Hepatocyte (in vitro differentiated cells): Measurements from ENCODE around the gene USP24. TPM values are rescaled to one million over a fixed set of nuclear protein-coding genes. Genes with fewer than 3 reads are reported as not detected.

Experiments used
- DNase-seq: peaks from one replicate; pipeline ENCODE4 v3.0.0-alpha.2; 2016; ENCODE audit warnings: low spot score
- H2AFZ ChIP-seq: fragments of 200-600 bp; sonication (generic); 2 replicates; pipeline ENCODE4 v1.6.0; 2016; ENCODE audit warnings: antibody characterized with exemption, mild to moderate bottlenecking
- H3K27ac ChIP-seq: fragments of 200-600 bp; sonication (generic); 2 replicates; pipeline ENCODE4 v1.5.1; 2016; ENCODE audit warnings: mild to moderate bottlenecking
- H3K27me3 ChIP-seq: fragments of 200-600 bp; sonication (generic); 2 replicates; pipeline ENCODE4 v1.6.1; 2016
- H3K36me3 ChIP-seq: fragments of 200-600 bp; sonication (generic); replicated peaks from 2 replicates; pipeline ENCODE4 v1.5.1; 2016; ENCODE audit warnings: low read depth; ENCODE audit not compliant: insufficient read depth
- H3K4me1 ChIP-seq: fragments of 200-600 bp; sonication (generic); 2 replicates; pipeline ENCODE4 v1.5.1; 2016; ENCODE audit warnings: mild to moderate bottlenecking, moderate library complexity; ENCODE audit not compliant: insufficient read depth
- H3K4me2 ChIP-seq: fragments of 200-600 bp; sonication (generic); 2 replicates; pipeline ENCODE4 v1.6.0; 2016
- H3K4me3 ChIP-seq: fragments of 200-600 bp; sonication (generic); 2 replicates; pipeline ENCODE4 v1.5.1; 2016; ENCODE audit warnings: mild to moderate bottlenecking
- H3K79me2 ChIP-seq: fragments of 200-600 bp; sonication (generic); 2 replicates; pipeline ENCODE4 v1.6.0; 2017; ENCODE audit warnings: mild to moderate bottlenecking
- H3K9me2 ChIP-seq: fragments of 200-600 bp; sonication (generic); replicated peaks from 2 replicates; pipeline ENCODE4 v1.6.0; 2017; ENCODE audit warnings: mild to moderate bottlenecking; ENCODE audit not compliant: insufficient read depth
- H3K9me3 ChIP-seq: fragments of 200-600 bp; sonication (generic); 2 replicates; pipeline ENCODE4 v1.5.1; 2016; ENCODE audit warnings: low read depth, mild to moderate bottlenecking
- H4K20me1 ChIP-seq: fragments of 200-600 bp; sonication (generic); 2 replicates; pipeline ENCODE4 v1.6.0; 2016; ENCODE audit warnings: mild to moderate bottlenecking; ENCODE audit not compliant: insufficient read depth, poor library complexity, severe bottlenecking
- EZH2 ChIP-seq: fragments of 200-600 bp; sonication (generic); IDR thresholded peaks from 2 replicates; pipeline ENCODE4 v1.6.1; 2016; ENCODE audit warnings: antibody characterized with exemption, mild to moderate bottlenecking, borderline replicate concordance
- EZH2phosphoT487 ChIP-seq: fragments of 200-600 bp; sonication (generic); IDR thresholded peaks from one replicate; pipeline ENCODE4 v1.6.1; 2018; ENCODE audit warnings: antibody characterized with exemption, mild to moderate bottlenecking, low read depth, moderate library complexity; ENCODE audit not compliant: unreplicated experiment, severe bottlenecking
- WGBS: methylation state at CpG from one replicate; pipeline ENCODE4 v1.1.6; 2016; ENCODE audit warnings: low lambda C conversion rate; ENCODE audit errors: missing lambda C conversion rate; 5-methylcytosine and 5-hydroxymethylcytosine counted together
- polyA plus RNA-seq: library from polyadenylated mRNA; unstranded; fragments of >200 nt; fragmentation: Nextera tagmentation; extraction: Ambion mirVana; gene quantifications from 2 replicates; pipeline ENCODE4 v1.2.1, GENCODE V29; 2016
- total RNA-seq: library from RNA; depleted of rRNA; stranded (reverse); fragments of >200 nt; gene quantifications from 2 replicates; pipeline ENCODE4 v1.2.3, GENCODE V29; 2014
- TF ChIP-seq, protein P1 (sequence below): fragments of 200-600 bp; sonication (generic); IDR thresholded peaks from 2 replicates; pipeline ENCODE4 v1.5.1; 2016; ENCODE audit warnings: antibody characterized with exemption, mild to moderate bottlenecking; ENCODE audit not compliant: poor library complexity

Gene USP24
- total and polyA plus RNA-seq, 2 experiments from 2014 or later = 9.3 to 41.9 TPM

DNA sequence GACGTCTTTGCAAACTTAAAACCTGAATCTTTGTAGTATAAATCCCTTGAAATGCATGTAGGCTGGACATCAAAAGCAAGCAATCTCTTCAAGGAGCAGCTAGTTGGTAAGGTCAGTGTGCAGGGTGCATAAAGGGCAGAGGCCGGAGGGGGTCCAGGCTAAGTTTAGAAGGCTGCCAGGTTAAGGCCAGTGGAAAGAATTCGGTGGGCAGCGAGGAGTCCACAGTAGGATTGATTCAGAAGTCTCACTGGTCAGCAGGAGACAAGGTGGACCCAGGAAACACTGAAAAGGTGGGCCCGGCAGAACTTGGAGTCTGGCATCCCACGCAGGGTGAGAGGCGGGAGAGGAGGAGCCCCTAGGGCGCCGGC, 176.2 kb downstream of the USP24 start:
- Histone ChIP-seq H3K4me2 (peak overlapping the region; percentile 96), H3K36me3 (no peaks in the 10 kb centered on the region), H3K4me1 (no peaks in the 10 kb centered on the region), H3K79me2 (peaks cover 28% of the 10 kb centered on the region), H3K9me2 (no peaks in the 10 kb centered on the region), H4K20me1 (peaks cover 8% of the 10 kb centered on the region), H3K27me3 (peaks cover 32% of the 10 kb centered on the region), H3K4me3 (no peak overlapping the region), H3K9me3 (no peaks in the 10 kb centered on the region), H3K27ac (no peak overlapping the region), H2AFZ (no peak overlapping the region)
- WGBS = 26% methylated on average over 9 of the region's 9 CpGs
- TF ChIP-seq EZH2 = no peak
- TF ChIP-seq, protein P1, sequence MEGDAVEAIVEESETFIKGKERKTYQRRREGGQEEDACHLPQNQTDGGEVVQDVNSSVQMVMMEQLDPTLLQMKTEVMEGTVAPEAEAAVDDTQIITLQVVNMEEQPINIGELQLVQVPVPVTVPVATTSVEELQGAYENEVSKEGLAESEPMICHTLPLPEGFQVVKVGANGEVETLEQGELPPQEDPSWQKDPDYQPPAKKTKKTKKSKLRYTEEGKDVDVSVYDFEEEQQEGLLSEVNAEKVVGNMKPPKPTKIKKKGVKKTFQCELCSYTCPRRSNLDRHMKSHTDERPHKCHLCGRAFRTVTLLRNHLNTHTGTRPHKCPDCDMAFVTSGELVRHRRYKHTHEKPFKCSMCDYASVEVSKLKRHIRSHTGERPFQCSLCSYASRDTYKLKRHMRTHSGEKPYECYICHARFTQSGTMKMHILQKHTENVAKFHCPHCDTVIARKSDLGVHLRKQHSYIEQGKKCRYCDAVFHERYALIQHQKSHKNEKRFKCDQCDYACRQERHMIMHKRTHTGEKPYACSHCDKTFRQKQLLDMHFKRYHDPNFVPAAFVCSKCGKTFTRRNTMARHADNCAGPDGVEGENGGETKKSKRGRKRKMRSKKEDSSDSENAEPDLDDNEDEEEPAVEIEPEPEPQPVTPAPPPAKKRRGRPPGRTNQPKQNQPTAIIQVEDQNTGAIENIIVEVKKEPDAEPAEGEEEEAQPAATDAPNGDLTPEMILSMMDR = no peak
- no peak for TF ChIP-seq EZH2phosphoT487
- no peak for DNase-seq

DNA sequence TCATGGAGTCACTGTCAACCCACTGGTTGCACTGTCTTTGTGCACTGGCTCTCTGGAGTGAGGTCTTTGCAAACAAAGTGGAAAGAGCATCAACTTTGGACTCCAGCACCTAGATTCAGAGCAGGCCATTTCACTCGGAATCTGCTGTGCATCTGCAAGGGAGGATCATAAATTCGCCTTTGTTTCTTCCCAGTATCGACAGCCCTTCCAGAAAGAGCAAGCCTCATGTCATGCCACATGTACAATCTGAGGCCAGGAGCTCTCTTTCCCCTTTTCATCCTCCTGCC, 176.7 kb downstream of the USP24 start:
- Histone ChIP-seq H3K9me2 (no peaks in the 10 kb centered on the region), H3K36me3 (no peaks in the 10 kb centered on the region), H3K9me3 (no peaks in the 10 kb centered on the region), H2AFZ (no peak overlapping the region), H3K4me3 (no peak overlapping the region), H3K79me2 (peaks cover 28% of the 10 kb centered on the region), H4K20me1 (peaks cover 8% of the 10 kb centered on the region), H3K27ac (no peak overlapping the region), H3K4me2 (peak overlapping the region; percentile 96), H3K4me1 (no peaks in the 10 kb centered on the region), H3K27me3 (peaks cover 32% of the 10 kb centered on the region)
- TF ChIP-seq EZH2 = no peak
- TF ChIP-seq, protein P1 = no peak
- no peak for TF ChIP-seq EZH2phosphoT487
- DNase-seq = no peak
- 92% methylated on average over 3 of the region's 3 CpGs for WGBS

GRCh38 chr1:55037733-55038551, 177.2 kb downstream of the USP24 start:
- no peak overlapping the region for H3K4me3 ChIP-seq
- H2AFZ ChIP-seq = no peak overlapping the region
- H3K36me3 ChIP-seq = no peaks in the 10 kb centered on the region
- TF ChIP-seq, protein P1 = no peak
- no peak for TF ChIP-seq EZH2
- TF ChIP-seq EZH2phosphoT487 = no peak
- H3K4me2 ChIP-seq = no peak overlapping the region
- 94% methylated on average over 8 of the region's 8 CpGs for WGBS
- no peaks in the 10 kb centered on the region for H3K4me1 ChIP-seq
- H3K79me2 ChIP-seq = peaks cover 26% of the 10 kb centered on the region
- no peak for DNase-seq
- no peak overlapping the region for H3K27ac ChIP-seq
- peaks cover 8% of the 10 kb centered on the region for H4K20me1 ChIP-seq
- no peaks in the 10 kb centered on the region for H3K9me3 ChIP-seq
- H3K27me3 ChIP-seq = peaks cover 32% of the 10 kb centered on the region
- no peaks in the 10 kb centered on the region for H3K9me2 ChIP-seq
